Measurements from ENCODE around the gene RUNX3.

RUNX3 gene

GRCh38 chr1:24928689-24929397, 1.2 kb downstream of the RUNX3 start:
- DNase-seq (ENCODE audit: low read depth), result no peak

GRCh38 chr1:24927988-24928688, 1.9 kb downstream of the RUNX3 start:
- no peak for DNase-seq (ENCODE audit: low read depth)

GRCh38 chr1:24927473-24927872, 2.6 kb downstream of the RUNX3 start:
- no peak for DNase-seq (ENCODE audit: low read depth)

GRCh38 chr1:24926563-24927249, 3.4 kb downstream of the RUNX3 start:
- DNase-seq (ENCODE audit: low read depth), result no peak

- no peak for DNase-seq (ENCODE audit: low read depth)
These were observed 4.1 kb downstream of the RUNX3 start for GRCh38 chr1:24925963-24926362.

- DNase-seq (ENCODE audit: low read depth), result no peak
These were observed 4.8 kb downstream of the RUNX3 start for GRCh38 chr1:24925082-24925779.

- DNase-seq (ENCODE audit: low read depth), result no peak
These were observed 6.5 kb downstream of the RUNX3 start for GRCh38 chr1:24923485-24924113.

GRCh38 chr1:24921938-24922662, 8.0 kb downstream of the RUNX3 start:
- DNase-seq (ENCODE audit: low read depth), result no peak

GRCh38 chr1:24921412-24921811, 8.7 kb downstream of the RUNX3 start:
- DNase-seq (ENCODE audit: low read depth), result no peak

- no peak for DNase-seq (ENCODE audit: low read depth)
These were observed 9.5 kb downstream of the RUNX3 start for GRCh38 chr1:24920533-24920925.

GRCh38 chr1:24919791-24920532, 10.1 kb downstream of the RUNX3 start:
- no peak for DNase-seq (ENCODE audit: low read depth)

- no peak for DNase-seq (ENCODE audit: low read depth)
These were observed 11.0 kb downstream of the RUNX3 start for GRCh38 chr1:24918995-24919605.

GRCh38 chr1:24918370-24918769, 11.7 kb downstream of the RUNX3 start:
- no peak for DNase-seq (ENCODE audit: low read depth)

GRCh38 chr1:24917327-24918074, 12.6 kb downstream of the RUNX3 start:
- no peak for DNase-seq (ENCODE audit: low read depth)

- DNase-seq (ENCODE audit: low read depth), result no peak
These were observed 14.1 kb downstream of the RUNX3 start for GRCh38 chr1:24915816-24916602.

GRCh38 chr1:24914226-24915069, 15.6 kb downstream of the RUNX3 start:
- no peak for DNase-seq (ENCODE audit: low read depth)

- no peak for DNase-seq (ENCODE audit: low read depth)
These were observed 16.4 kb downstream of the RUNX3 start for GRCh38 chr1:24913616-24914225.
